IPS-18a (cell line): ENCODE measurements around the gene RAB11FIP2.

Experiments used
- H3K27ac ChIP-seq: one replicate; pipeline ENCODE4 v1.5.1; 2013; ENCODE audit warnings: low read length
- H3K27me3 ChIP-seq: one replicate; pipeline ENCODE4 v1.6.1; 2013; ENCODE audit warnings: mild to moderate bottlenecking, low read length; ENCODE audit not compliant: control insufficient read depth, insufficient read depth
- H3K36me3 ChIP-seq: one replicate; pipeline ENCODE4 v1.6.1; 2013; ENCODE audit warnings: low read depth, low read length; ENCODE audit not compliant: control insufficient read depth
- H3K4me1 ChIP-seq: one replicate; pipeline ENCODE4 v1.6.1; 2013; ENCODE audit warnings: low read depth, low read length; ENCODE audit not compliant: control insufficient read depth
- H3K4me3 ChIP-seq: one replicate; pipeline ENCODE4 v1.5.1; 2013; ENCODE audit warnings: low read length
- H3K9ac ChIP-seq: one replicate; pipeline ENCODE4 v1.6.1; 2013; ENCODE audit warnings: mild to moderate bottlenecking, low read length, moderate library complexity
- H3K9me3 ChIP-seq: one replicate; pipeline ENCODE4 v1.6.1; 2013; ENCODE audit warnings: low read depth, low read length; ENCODE audit not compliant: control insufficient read depth

RAB11FIP2 gene

DNA sequence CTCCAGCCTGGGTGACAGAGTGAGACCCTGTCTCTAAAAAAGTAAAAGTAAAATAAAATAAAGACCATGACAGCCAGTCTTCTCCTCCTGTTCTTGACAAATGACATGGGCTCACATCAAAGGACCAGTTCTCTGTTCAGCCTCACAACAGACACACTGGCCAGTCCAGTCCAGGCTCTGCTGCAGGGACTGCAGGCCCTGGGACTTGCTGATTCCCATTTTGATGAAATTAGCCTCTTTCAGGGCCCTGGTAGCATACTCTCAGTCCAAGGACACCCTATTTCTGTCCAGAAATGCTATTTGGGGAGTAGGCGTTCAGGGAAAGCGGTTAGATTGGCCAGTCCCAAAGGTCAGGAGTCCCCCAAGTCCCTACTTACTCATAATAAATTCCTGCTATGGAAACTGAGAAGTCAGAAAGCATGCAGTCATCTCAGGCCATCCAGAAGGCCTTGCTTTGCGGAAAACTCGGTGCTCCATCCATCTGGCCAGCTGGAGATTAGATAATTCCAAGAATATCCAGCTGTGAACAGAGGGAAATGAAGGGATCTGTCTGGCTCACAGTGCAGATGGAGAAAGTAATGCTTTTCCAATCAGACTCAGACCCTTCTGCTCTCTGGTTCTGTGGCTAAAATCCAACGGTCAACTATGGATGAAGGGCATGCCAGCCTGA, 74.4 kb downstream of the RAB11FIP2 start:
- Histone ChIP-seq H3K27ac (no peak overlapping the region), H3K4me3 (no peak overlapping the region), H3K9me3 (no peaks in the 10 kb centered on the region), H3K4me1 (peaks cover 9% of the 10 kb centered on the region), H3K36me3 (no peaks in the 10 kb centered on the region), H3K27me3 (no peaks in the 10 kb centered on the region), H3K9ac (no peak overlapping the region)

DNA sequence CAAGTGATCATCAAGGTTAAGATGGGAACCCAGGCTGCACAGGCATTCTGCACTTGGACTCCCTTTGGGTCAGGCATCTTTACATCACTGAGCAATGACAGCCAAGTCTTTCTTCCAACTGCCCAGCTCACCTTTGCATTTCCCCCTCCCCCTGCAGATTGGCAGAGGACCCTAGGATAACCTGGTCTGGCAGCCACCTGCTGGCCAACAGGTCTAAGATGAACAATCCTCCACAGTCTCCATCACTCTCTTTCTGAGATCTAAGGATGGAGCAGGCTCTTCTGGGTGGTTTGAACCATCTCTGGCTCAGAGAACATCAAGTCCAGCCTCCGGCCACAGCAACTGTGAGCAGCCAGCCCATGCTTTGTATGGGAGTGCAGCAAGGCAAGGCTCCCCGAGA, 75.8 kb downstream of the RAB11FIP2 start:
- Histone ChIP-seq H3K27me3 (no peaks in the 10 kb centered on the region), H3K36me3 (no peaks in the 10 kb centered on the region), H3K4me1 (peaks cover 13% of the 10 kb centered on the region), H3K9me3 (no peaks in the 10 kb centered on the region), H3K9ac (no peak overlapping the region), H3K27ac (no peak overlapping the region), H3K4me3 (no peak overlapping the region)

DNA sequence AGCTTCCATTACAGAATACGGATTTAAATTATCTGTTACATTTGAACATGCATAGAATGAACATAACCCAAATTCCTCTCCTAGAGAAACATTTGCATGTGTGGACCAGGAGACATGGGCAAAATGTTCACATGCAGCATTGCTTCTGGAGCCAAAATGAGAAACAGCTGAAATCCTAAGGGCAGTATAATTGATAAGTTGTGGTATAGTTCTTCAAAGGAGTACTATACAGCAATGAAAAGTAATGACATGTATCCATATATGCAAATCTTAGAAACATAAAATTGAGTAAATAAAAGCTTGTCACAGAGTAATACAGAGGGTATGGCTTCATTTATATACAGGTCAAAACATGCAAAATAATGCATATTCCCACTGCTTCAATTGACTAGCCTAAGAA, 77.1 kb downstream of the RAB11FIP2 start:
- Histone ChIP-seq H3K9me3 (no peaks in the 10 kb centered on the region), H3K36me3 (no peaks in the 10 kb centered on the region), H3K27me3 (no peaks in the 10 kb centered on the region), H3K9ac (no peak overlapping the region), H3K4me1 (peaks cover 13% of the 10 kb centered on the region), H3K27ac (no peak overlapping the region), H3K4me3 (no peak overlapping the region)

DNA sequence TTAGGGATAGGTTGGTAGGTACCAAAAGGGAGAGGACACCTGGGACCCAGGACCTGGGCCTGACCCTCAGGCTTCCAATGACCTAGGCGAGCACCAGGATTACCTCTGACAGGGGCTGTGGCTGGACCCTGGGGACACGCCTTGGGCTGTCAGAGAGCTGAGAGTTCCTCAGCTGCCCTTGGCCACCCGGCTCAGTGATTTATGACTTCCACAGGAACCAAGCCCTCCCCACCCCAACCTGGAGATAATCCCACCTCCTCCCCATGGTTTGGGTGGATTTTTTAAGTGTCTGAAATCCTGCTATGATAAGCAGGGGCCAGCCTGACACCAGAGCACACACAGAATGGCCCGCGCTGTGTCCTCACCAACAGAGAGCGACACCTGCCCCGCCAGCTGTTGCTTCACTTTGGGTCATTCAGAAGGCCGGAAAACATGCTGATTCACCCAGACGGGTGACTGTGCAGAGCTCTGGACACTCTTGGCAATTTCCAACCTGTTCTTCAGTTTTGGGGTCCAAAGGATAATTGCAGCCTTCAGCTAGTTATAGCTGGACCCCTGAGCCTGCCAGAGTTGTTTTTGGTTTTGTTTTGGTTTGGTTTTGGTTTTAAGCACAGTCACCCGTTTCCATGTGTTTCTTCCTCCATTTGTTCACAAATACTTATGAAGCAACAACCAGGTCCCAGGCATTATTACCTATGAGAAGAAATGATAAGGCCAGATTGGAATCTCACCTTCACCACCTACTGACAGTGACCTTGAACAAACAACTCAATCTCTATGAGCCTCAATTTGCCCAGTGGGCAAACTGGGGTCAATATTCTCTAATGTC, 78.2 kb downstream of the RAB11FIP2 start:
- Histone ChIP-seq H3K9ac (no peak overlapping the region), H3K27me3 (no peaks in the 10 kb centered on the region), H3K36me3 (no peaks in the 10 kb centered on the region), H3K4me3 (no peak overlapping the region), H3K27ac (no peak overlapping the region), H3K4me1 (peaks cover 7% of the 10 kb centered on the region), H3K9me3 (no peaks in the 10 kb centered on the region)

DNA sequence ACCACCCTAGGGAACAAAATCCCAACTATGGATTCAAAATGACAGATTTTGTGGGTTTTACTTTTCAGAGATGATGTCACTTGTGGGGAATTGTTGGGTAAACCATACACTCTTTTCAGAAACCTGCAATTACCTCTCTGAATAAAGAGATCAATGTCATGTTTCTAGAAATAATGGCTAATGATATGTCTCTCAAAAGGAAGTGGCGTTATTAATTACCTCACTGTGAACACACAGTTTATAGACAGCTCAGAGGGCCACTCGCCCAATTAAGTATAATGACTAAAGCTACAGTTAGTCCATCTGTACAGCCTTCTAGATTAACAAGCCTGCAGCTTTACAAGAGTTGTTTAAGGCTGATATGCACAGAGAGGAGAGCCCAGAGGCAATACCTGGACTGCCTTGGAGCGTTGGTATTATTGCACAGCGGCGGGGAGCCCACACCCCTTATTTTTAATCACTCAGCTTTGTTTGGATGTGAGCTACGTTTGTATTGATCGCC, 79.5 kb downstream of the RAB11FIP2 start:
- H3K9ac ChIP-seq = no peak overlapping the region
- H3K27me3 ChIP-seq = no peaks in the 10 kb centered on the region
- H3K4me3 ChIP-seq = no peak overlapping the region
- H3K36me3 ChIP-seq = no peaks in the 10 kb centered on the region
- H3K27ac ChIP-seq = no peak overlapping the region
- H3K9me3 ChIP-seq = no peaks in the 10 kb centered on the region
- peaks cover 4% of the 10 kb centered on the region for H3K4me1 ChIP-seq

DNA sequence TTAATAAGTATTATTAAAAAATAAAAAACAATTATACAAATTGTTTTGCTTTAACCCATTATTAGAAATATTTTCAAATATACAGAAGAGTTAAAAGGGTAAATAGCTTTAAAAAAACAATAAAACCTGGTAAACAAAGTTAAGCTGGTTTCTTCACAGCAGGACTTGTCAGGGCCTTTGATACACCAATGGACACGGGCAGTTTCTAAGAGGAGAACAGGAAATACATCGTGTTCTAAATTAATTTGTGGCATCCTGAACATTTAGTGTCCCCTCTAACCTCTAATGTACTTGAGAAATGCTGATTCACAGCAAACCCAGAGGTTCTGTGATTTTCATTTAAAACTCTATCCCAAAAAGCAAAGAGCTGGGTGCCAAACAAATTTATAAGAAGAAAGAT, 80.8 kb downstream of the RAB11FIP2 start:
- H3K4me3 ChIP-seq = no peak overlapping the region
- H3K4me1 ChIP-seq = peaks cover 4% of the 10 kb centered on the region
- H3K9me3 ChIP-seq = no peaks in the 10 kb centered on the region
- no peak overlapping the region for H3K9ac ChIP-seq
- no peaks in the 10 kb centered on the region for H3K27me3 ChIP-seq
- no peaks in the 10 kb centered on the region for H3K36me3 ChIP-seq
- H3K27ac ChIP-seq = no peak overlapping the region

DNA sequence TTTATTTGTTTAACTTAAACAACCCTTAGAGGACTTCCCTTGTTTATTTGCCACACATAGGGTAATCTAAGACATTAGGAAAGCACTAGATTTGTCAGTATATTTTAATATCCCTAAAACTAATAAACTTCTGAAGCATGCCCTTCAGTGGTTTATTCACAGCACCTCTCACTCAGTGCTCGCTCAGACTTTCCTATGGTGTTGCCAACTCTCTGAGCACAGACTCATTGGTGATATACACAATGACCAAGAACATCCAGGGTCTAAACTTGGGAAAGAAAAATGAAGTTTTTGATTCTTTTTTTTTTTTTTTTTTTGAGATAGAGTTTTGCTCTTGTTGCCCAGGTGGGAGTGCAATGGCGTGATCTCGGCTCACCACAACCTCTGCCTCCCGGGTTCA, 82.2 kb downstream of the RAB11FIP2 start:
- Histone ChIP-seq H3K9ac (no peak overlapping the region), H3K27ac (no peak overlapping the region), H3K9me3 (no peaks in the 10 kb centered on the region), H3K36me3 (no peaks in the 10 kb centered on the region), H3K4me3 (no peak overlapping the region), H3K27me3 (no peaks in the 10 kb centered on the region), H3K4me1 (peaks cover 4% of the 10 kb centered on the region)

DNA sequence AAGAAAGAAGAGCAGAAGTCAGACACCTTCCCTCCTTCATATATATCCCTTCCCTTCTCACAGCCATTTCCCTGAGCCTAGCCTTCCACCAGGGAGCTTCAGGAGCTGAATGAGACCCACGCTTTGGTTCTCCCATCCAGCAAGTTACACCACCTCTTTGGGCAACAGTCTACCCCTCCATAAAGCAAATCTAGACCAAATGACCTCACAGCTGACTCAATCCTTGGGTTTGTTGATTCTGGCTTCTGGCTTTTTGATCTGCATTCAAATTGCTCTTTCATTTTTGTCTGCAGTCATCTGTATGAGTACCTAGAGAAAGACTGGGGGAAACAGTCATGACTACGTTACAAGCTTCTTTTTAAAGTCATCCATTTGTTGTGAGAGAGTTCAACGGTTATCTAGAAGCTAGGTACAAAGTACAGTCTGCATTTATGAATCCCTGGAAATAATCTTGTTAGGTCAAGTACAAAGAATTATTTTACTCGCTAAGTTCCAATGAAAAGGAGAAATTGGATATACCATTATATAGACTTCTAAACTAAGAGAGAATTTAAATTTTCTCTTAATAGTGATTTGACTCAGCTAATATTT, 86.3 kb downstream of the RAB11FIP2 start:
- no peaks in the 10 kb centered on the region for H3K4me1 ChIP-seq
- H3K9me3 ChIP-seq = no peaks in the 10 kb centered on the region

DNA sequence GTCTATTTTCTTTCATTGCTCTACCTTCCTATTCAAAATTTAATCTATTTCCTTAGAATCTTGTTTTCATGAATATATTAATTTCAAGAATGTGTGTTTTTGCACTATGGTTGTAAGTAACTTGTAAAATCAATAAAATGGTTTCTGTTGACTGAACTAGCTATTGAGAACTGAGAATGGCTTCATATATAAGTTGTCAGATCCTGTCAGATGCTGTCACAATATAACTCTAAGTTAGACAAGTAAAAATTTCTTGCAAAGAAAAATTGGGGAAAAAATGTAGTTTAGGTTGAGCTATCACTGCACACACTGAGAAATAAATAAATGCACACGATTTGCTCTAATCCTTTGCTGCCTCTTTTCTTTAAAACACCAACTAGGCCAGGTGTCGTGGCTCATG, 89.8 kb downstream of the RAB11FIP2 start:
- Histone ChIP-seq H3K4me1 (no peaks in the 10 kb centered on the region), H3K27ac (no peak overlapping the region), H3K4me3 (no peak overlapping the region), H3K36me3 (no peaks in the 10 kb centered on the region), H3K9ac (no peak overlapping the region), H3K9me3 (no peaks in the 10 kb centered on the region), H3K27me3 (no peaks in the 10 kb centered on the region)

More for the DNA sequence above, 86.3 kb downstream of the RAB11FIP2 start:
- H3K27ac ChIP-seq = no peak overlapping the region
- no peak overlapping the region for H3K9ac ChIP-seq
- H3K27me3 ChIP-seq = no peaks in the 10 kb centered on the region
- no peaks in the 10 kb centered on the region for H3K36me3 ChIP-seq
- no peak overlapping the region for H3K4me3 ChIP-seq

DNA sequence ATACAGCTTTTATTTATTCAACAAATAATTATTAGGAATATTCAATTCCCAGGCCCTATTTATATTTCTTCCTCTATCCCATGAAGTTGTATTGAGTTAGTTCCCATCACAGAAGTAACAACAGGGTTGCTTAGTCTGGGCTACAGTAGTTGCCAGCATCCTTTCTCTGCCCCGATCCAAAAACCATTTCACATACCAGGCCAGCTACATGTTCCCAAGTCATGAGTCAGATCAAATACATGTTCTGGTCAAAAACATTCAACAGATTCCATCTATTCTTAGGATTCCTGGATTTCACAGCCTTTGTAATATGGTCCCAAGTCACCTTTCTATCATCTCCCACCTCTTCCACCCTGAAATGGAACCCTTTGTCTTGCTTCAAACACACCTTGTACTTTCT, 91.6 kb downstream of the RAB11FIP2 start:
- Histone ChIP-seq H3K4me1 (no peaks in the 10 kb centered on the region), H3K9me3 (no peaks in the 10 kb centered on the region), H3K27ac (no peak overlapping the region), H3K4me3 (no peak overlapping the region), H3K36me3 (no peaks in the 10 kb centered on the region), H3K9ac (no peak overlapping the region), H3K27me3 (no peaks in the 10 kb centered on the region)
